Stimulated activated CD4-positive, alpha-beta T cell treated with anti-CD3 and anti-CD28 coated beads, Interleukin-15, amount 100 ng/mL, for 24 hours (primary cell): ENCODE results near the gene LRRC32.
"Not testable (repeated sequence)": the region's sequence is repeated elsewhere in the genome, so short reads cannot be mapped to it uniquely, and the experiment has no call there.

ENCODE experiments used
- DNase-seq: peaks from one replicate; pipeline ENCODE4 v3.0.0-alpha.2; 2020

LRRC32 gene

DNA sequence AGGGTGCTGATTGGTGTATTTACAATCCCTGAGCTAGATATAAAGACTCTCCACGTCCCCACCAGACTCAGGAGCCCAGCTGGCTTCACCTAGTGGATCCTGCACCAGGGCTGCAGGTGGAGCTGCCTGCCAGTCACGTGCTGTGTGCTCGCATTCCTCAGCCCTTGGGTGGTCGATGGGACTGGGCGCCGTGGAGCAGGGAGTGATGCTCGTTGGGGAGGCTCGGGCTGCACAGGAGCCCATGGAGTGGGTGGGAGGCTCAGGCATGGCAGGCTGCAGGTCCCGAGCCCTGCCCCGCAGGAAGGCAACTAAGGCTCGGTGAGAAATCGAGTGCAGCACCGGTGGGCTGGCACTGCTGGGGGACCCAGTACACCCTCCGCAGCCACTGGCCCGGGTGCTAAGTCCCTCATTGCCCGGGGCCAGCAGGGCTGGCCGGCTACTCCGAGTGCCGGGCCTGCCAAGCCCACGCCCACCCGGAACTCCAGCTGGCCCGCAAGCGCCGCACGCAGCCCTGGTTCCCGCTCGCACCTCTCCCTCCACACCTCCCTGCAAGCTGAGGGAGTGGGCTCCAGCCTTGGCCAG is 61.6 kb downstream of the LRRC32 start:
- not testable (repeated sequence) for DNase-seq

DNA sequence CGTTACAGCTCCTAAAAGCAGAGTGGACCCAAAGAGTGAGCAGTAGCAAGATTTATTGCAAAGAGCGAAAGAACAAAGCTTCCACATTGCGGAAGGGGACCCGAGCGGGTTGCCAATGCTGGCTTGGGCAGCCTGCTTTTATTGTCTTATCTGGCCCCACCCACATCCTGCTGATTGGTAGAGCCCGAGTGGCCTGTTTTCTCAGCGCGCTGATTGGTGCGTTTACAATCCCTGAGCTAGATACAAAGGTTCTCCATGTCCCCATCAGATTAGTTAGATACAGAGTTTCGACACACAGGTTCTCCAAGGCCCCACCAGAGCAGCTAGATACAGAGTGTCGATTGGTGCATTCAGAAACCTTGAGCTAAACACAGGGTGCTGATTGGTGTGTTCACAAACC is 62.3 kb downstream of the LRRC32 start:
- DNase-seq: not testable (repeated sequence)
